Breast epithelium (tissue), 3 donors: ENCODE measurements around the gene AAGAB.

Experiments
- POLR2A ChIP-seq: fragments of 450-650 bp; IDR thresholded peaks from one replicate; pipeline ENCODE4 v1.6.1; 2016; ENCODE audit warnings: antibody characterized with exemption, mild to moderate bottlenecking, moderate library complexity
- POLR2AphosphoS5 ChIP-seq, 3 donors: sonication (generic); formaldehyde crosslinking; IDR thresholded peaks; one replicate each; pipeline ENCODE4 v1.6.1; 2017; ENCODE audit warnings: antibody characterized with exemption in 3 of 3
- TF ChIP-seq, protein P1 (sequence below), 3 donors: fragments of 450-650 bp; IDR thresholded peaks; one replicate each; pipeline ENCODE4 v1.5.1; 2016 to 2017; ENCODE audit warnings: antibody characterized with exemption in 3 of 3, mild to moderate bottlenecking in 3 of 3, moderate library complexity in 3 of 3

- TF ChIP-seq, protein P1, sequence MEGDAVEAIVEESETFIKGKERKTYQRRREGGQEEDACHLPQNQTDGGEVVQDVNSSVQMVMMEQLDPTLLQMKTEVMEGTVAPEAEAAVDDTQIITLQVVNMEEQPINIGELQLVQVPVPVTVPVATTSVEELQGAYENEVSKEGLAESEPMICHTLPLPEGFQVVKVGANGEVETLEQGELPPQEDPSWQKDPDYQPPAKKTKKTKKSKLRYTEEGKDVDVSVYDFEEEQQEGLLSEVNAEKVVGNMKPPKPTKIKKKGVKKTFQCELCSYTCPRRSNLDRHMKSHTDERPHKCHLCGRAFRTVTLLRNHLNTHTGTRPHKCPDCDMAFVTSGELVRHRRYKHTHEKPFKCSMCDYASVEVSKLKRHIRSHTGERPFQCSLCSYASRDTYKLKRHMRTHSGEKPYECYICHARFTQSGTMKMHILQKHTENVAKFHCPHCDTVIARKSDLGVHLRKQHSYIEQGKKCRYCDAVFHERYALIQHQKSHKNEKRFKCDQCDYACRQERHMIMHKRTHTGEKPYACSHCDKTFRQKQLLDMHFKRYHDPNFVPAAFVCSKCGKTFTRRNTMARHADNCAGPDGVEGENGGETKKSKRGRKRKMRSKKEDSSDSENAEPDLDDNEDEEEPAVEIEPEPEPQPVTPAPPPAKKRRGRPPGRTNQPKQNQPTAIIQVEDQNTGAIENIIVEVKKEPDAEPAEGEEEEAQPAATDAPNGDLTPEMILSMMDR (IDR thresholded peaks at IDR 0.05): no peak
- no peak for TF ChIP-seq POLR2A
- TF ChIP-seq POLR2AphosphoS5 (IDR thresholded peaks at IDR 0.05): no peak
Measured at GRCh38 chr15:67228286-67228685, 26.2 kb downstream of the AAGAB start.
